Subcutaneous adipose tissue (tissue), 4 donors: ENCODE results near the gene PRR7. TPM values are rescaled to one million over a fixed set of nuclear protein-coding genes. Genes with fewer than 3 reads are reported as not detected.

ENCODE experiments used
- CTCF ChIP-seq: fragments of 450-650 bp; IDR thresholded peaks from one replicate; pipeline ENCODE4 v1.5.1; 2016; ENCODE audit warnings: low read depth, mild to moderate bottlenecking, control low read depth, antibody characterized with exemption, moderate library complexity
- total RNA-seq, 4 donors: library from RNA; depleted of rRNA; stranded (reverse); fragments of >200 nt; gene quantifications; one replicate each; pipeline ENCODE4 v1.1.0, GENCODE V29; 2016

The PRR7 gene
- total RNA-seq, 4 donors from 2014 or later: 0.44 to 1.4 (median 0.90) TPM

- no peak for TF ChIP-seq CTCF
Observed at GRCh38 chr5:177453852-177454396, 7.3 kb downstream of the PRR7 start.

GRCh38 chr5:177454397-177455035 lies 7.9 kb downstream of the PRR7 start:
- TF ChIP-seq CTCF: no peak

- no peak for TF ChIP-seq CTCF
Observed at GRCh38 chr5:177455036-177455660, 8.5 kb downstream of the PRR7 start.

GRCh38 chr5:177455661-177456590 lies 9.3 kb downstream of the PRR7 start:
- TF ChIP-seq CTCF: no peak

GRCh38 chr5:177456591-177456964 lies 10.0 kb downstream of the PRR7 start:
- no peak for TF ChIP-seq CTCF

GRCh38 chr5:177456976-177457851 lies 10.6 kb downstream of the PRR7 start:
- TF ChIP-seq CTCF: no peak
